NCI-H82 treated with DMSO at 0.1 percent for 48 hours (cell line): ENCODE measurements around the gene PPP4R2.
A peak's percentile ranks its signal among the peaks of the same experiment; 100 is the strongest.

Source experiments
- DNase-seq: peaks from one replicate; lab custom pipeline; 2025; ENCODE audit not compliant: unreplicated experiment; lab: John Stamatoyannopoulos, UW

Gene PPP4R2, protein sequence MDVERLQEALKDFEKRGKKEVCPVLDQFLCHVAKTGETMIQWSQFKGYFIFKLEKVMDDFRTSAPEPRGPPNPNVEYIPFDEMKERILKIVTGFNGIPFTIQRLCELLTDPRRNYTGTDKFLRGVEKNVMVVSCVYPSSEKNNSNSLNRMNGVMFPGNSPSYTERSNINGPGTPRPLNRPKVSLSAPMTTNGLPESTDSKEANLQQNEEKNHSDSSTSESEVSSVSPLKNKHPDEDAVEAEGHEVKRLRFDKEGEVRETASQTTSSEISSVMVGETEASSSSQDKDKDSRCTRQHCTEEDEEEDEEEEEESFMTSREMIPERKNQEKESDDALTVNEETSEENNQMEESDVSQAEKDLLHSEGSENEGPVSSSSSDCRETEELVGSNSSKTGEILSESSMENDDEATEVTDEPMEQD

DNA sequence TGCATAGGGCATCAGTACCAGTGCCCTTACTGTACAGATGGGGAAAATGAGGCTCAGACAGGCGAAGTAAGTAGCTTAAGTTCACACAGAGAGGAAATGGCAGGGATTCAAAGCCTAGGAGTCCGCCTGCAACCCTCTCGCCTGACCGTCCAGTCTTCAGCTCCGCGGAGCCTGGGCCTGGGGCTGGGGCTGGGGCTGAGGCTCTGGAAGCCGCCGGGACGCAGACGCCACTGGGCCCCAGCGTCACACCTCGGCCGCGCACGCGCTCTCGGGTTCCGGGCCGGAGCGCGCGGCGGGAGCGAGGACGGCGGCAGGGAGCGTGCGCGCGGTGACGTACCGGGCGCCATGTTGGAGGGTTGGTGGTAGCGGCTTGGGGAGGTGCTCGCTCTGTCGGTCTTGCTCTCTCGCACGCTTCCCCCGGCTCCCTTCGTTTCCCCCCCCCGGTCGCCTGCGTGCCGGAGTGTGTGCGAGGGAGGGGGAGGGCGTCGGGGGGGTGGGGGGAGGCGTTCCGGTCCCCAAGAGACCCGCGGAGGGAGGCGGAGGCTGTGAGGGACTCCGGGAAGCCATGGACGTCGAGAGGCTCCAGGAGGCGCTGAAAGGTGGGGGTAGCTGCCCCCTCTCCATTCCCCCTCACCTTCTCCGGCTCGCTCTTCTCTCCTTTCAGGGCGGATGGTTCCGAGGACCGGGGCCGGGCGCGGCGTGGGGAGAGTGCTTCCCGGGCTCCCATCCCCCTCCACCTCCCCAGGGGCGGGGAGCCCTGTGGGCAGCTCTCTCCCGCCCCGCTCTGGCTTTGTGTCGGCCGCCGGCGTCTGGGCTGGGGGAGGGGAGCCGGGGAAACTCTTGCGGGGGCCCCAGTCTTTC is at the start of gene PPP4R2:
Gene PPP4R2, plus strand, starts transcription at position 339 of the 861 bp plus-strand sequence. Its CDS starts 227 bp downstream, at position 566.
- peak; percentile 31 for DNase-seq

DNA sequence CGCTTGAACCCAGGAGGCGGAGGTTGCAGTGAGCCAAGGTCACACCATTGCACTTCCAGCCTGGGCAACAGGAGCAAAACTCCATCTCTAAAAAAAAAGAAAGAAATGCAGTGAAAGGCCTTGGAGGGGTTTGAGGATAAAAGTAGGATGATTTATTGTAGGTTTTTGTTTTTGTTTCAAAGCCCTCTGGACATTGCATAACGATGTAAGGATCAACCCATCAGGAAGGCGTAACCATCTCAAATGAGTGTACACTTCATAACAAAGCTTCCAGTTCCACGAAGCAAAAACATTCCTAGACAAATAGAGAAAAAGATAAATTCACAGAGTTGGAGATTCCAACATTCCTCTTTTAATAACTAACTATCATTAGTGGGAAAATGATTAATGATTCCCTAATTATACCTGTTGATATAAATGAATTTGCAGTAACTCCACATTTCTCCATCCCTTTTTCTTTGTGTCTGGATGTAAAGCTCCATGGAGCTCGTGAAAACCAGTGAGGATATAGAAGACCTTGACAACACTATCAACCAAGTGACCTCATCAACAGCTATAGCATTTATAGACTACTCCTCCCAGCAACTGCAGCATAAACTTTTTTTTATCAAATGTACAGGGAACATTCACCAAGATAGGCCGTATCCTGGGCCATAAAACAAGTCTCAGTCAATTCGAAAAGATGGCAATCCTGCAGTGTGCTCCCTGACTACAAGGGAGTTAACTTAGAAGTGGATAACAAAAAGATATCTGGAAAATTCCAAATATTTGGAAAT is 48.7 kb upstream of the PPP4R2 start:
- no peak for DNase-seq

DNA sequence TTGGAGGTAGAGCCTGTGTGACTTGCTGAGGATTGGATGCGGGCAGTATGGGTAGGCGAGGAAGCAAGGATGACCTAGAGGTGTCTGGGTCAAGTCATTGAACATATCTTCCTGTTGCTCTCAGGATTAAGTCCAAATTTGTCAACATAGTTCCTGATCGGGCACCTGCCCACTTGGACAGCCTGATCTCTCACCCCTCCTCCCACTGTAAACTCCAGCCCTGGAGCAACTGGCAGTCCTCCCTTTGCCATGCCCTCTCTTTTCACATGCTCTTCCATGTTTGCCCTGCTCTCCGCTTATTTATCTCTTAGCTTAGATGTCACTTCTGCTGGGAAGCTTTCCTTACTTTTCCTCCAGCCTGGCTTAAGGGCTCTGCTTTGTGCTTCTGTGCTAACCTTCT is 47.6 kb upstream of the PPP4R2 start:
- no peak for DNase-seq

DNA sequence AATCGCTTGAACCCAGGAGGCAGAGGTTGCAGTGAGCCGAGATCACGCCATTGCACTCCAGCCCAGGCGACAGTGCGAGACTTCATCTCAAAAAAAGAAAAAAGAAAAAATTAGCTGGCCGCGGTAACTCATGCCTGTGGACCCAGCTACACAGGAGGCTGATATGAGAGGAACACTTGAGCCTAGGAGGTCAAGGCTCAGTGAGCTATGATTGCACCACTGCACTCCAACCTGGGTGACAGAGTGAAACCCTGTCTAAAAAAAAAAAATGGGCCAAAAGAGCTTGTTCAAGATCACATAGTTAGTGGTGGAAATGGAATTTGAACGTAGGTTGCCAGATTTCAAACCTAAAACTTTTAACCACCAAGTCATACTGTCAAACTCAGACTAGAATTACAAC is 46.2 kb upstream of the PPP4R2 start:
- DNase-seq: no peak

DNA sequence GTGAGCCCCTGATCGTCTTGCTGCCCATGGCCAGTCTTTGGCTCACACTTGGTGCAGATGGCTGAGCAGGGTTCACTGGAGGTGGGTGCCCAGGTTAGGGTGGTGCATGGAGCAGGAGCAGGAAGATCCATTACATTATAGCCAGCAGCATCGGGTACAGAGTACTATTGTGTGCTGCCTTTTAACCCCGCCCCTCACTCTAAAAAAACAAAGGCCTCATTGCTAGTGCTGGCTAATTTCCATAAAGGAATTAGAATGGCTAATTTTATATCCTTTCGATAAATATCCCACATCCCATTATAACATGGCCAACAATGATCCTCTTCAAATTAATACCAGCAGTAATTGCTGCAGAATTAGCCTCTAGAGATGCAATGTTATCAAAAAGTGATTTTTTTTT is 45.8 kb upstream of the PPP4R2 start:
- DNase-seq: no peak

DNA sequence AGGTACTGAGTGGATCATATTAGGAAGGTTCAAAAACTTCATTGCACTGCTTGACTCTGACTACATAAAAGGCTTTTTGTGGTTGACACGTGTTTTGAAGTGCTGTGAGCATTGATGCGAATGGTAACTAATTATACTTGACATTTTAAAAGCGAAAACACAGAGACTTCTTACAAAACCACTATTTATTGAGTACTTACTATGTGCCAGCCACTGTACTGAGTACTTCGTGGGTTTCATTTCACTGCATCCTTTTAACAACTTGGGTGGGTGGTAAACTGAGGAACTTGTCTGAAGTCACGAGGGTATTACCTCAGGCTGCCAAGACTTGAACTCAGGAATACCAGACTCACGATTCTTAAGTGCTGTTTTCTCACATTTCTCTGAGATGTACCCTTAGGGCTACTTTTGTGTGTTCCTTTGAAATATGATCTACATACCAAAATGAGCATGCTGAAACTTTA is 45.3 kb upstream of the PPP4R2 start:
- no peak for DNase-seq

DNA sequence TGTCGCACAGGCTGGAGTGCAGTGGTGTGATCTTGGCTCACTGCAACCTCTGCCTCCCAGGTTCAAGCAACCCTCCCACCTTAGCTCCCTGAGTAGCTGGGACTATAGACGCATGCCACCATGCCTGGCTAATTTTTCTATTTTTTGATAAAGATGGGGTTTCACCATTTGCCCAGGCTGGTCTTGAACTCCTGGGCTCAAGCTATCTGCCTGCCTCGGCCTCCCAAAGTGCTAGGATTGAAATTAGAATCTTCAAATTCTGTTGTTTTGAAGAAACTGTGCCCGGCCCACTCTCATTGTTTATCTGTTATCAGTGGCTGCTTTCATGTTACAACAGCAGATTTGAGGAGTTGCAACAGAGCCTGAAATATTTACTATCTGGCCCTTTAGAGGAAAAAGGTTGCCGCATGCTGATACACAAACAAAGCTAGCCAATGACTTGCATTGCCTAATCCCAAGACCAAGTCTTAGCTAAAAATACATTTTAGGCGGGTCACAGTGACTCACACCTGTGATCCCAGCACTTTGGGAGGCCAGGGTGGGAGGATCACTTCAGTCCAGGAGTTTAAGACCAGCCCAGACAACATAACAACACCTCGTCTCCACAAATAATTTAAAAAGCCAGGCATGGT is 43.2 kb upstream of the PPP4R2 start:
- DNase-seq: no peak

DNA sequence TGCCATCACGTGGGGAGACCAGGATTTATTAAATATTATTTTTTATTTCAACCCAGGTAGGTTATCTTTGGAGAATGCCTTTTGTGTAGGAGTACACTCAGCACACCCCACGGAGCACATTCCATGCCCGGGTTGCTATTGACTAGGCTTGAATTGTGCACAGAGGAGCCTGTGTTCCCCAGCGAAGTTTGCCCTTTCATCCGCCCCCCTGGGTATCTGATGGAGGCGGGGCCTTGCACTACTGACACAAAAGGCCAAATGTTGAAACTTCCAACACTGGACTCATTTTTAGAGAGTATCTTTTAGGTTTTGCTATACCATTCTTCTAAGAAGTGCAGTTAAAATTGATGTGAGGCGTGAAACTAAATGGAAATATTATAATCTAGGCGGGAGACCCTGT is 39.3 kb upstream of the PPP4R2 start:
- no peak for DNase-seq

DNA sequence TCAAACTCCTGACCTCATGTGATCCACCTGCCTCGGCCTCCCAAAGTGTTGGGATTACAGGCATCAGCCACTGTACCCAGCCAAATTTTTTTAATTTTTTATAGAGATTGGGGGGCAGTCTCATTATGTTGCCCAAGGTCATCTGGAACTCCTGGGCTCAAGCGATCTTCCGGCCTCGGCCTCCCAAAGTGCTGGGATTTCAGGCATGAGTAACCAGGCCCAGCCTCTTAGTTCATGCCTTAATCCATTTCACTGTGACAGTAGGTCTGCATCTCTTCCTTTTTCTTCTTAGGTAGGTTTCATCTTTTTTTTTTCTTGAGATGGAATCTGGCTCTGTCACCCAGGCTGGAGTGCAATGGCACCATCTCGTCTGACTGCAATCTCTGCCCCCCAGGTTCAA is 37.3 kb upstream of the PPP4R2 start:
- no peak for DNase-seq

DNA sequence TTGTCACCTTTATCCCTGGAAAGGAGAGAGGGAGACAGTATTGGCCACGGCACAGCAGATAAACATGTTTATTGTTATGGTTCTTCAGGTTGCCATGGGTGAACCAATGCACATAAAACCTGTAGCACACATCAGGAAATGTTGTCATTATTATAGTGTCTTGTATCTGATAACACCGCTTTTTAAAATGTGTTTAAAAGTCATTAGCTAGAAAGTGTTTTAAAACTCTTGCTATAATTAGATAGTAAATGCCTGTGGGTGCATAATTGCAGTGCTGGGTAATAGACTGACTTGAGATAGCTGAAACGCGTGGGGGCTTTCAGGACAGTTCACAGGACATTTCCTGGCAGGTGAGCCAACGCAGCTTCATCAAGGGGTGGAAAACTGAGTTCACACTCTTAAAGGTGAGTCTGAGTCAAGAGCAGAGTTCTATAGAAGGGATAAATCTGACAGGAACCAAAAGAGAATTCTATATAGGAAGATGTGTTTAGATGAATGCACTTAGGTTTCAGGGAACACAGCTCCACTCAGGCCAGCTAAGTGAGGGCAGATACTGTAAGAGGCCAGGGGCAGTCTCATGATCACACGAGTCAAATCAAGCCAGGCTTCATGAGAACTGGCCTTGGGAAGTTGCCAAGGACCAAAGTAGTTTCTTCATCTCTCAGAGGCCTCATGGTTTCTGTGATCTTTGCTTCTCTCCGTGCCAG is 35.6 kb upstream of the PPP4R2 start:
- no peak for DNase-seq

DNA sequence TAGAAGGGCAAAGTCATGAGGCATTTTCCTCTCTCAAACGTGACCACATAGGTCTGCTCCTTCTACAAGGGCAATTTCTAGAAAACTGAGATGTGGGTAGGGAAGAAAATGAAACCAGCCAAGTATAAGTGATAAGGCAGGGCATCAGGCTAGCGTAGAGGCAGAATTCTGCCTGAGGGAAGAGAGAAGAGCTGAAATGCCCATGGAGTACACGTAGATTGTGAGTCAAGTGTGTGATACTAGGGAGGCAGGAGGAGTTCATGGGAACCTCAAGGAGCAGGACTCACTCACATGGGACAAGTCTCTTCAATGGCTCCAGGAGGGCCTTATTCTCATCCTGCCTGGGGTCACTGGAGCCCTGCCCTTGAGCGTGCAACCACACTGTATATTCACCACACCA is 34.9 kb upstream of the PPP4R2 start:
- no peak for DNase-seq

DNA sequence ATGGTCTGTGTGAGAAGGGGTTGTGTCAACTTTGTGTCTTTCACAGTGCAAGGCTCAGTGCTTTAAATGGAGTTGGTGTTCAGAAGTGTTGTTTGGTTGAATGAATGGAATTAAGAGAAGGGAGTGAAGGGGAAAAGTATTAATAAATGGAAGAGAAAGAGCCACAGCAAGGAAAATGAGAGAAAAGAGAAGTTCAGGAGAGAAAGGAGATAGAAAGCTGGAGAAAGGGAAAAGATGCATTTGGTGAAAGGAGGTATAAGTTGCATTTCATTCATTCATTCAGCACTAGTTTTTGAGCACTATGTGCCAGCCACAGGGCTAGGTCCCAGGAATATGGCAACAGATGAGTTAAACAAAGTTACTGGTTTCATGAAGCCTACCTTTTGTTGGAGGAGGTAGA is 34.3 kb upstream of the PPP4R2 start:
- no peak for DNase-seq

DNA sequence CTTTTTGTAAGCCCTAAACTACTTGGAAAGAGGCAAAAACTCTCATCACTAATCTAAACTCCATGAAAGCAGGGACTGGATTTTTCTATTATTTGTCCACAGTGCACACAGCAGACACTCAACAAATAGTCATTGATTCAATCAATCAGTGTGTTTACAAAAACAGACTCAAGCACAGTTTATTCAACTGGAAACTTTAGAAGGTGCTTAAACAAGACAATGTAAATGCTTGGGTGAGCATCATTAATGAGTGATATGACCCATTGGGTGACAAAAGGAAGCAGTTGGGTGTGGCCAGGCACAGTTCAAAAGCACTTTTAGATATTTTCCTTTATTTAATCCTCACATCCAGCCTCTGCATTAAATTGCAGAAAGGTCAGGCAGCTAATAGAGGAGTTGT is 32.0 kb upstream of the PPP4R2 start:
- DNase-seq: no peak

DNA sequence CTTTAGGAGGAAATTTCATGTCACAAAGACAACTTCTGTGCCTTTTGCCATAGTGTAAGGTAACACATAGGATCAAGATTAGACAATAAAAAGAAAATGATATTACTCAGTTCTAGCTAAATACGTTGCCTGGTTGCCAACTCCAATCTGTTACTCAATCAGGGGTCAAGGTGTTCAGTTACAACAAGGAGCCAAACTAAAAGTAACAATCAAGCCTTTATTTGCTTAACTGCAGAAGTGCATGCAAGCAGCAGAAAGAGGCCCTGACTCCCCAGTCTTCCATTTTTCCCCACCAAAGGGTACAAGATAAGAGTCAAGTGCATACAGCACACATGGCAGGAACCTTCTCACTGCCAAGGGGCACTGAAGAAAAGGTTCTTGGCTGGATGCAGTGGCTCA is 28.3 kb upstream of the PPP4R2 start:
- no peak for DNase-seq

DNA sequence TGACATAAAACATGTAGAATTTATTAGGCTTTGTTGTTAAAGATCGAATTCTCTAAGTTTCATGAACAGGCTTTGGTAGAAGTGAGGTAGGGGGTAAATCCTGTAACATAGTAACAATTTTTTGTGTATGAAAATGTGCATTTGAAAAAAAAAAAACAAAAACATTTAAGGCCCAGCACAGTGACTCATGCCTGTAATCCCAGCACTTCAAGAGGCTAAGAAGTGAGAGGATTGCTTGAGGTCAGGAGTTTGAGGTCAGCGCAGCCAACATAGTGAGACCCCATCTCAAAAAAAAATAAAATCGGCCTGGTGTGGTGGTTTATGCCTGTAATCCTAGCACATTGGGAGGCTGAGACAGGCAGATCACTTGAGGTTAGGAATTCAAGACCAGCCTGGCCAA is 26.8 kb upstream of the PPP4R2 start:
- DNase-seq: no peak

DNA sequence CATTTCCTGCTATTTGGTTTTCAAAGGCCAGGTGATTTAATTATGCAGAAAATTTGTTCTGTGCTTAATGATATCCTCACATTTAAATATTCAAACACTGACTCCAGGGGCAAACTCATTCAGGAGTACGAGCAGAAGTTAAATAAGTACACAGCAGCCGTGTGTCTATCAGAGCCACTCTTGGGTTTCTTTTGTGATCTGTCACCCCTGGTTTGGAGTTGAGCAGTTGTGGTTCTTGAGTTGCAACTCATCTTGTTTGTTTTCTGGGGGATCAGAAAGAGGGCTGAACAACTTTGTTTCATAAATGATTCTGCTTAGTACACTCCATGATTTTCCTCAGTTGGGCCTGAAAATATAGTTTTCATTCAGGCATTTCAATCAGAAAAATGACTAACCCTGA is 25.7 kb upstream of the PPP4R2 start:
- no peak for DNase-seq

DNA sequence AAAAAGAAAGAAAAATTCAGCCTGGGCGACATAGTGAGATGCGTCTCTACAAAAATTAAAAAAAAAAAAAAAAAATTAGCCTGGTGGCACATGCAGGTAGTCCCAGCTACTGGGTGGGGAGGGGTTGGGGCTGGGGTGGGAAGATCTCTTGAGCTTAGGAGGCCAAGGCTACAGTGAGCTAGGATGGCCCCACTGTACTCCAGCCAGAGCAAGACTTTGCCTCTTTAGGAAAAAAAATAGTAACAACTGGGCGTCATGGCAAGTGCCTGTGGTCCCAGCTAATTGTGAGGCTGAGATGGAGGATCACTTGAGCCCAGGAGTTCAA is 23.9 kb upstream of the PPP4R2 start:
- no peak for DNase-seq

DNA sequence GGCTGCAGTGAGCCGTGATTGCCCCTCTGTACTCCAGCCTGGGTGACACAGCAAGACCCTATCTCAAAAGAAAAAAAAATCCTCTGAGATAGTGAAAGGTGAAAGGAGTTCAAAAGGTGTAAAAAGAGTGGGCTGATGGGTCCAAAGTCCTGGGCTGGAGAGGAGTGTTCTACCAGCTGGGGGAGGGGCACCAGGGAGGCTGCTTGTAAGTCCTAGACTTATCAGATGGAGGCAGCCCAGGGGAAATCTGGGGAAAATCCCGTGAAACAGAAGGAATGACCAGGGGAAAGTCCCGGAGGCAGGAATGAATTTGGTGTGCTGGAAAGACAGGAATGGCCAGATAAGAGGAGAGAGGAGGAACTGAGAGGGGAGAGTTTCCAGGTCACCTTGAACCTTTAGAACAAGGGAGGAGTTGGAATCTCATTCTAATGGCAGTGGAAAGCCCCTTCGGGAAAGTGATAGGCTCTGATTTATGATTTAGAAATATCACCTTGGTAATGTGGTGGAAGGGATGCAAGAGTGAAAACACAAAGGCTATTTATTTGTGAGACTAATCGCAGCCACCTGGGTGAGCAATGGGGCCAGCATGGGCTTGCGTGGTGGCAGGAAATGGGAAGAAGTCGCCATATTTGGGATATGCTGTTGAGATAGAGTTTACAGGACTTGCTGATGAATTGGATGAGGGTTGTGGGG is 23.4 kb upstream of the PPP4R2 start:
- no peak for DNase-seq

DNA sequence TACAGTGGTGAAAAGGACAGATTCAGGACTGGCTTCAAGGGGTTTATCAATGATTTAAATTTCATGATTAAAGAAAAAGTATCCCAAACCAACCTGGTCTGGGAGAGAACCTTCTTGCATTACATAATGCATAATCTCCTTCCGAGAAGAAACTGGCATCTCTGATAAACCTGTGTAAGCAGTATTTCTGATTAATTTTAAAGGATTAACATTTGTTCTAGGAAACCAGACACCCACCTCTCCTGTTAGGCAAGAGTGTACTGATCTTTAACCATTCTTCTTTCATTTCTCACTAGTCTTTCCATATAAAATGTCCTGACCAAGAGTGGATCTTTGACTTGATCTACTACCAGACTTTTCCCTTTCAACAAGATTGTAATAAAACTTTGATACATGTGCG is 22.8 kb upstream of the PPP4R2 start:
- no peak for DNase-seq

DNA sequence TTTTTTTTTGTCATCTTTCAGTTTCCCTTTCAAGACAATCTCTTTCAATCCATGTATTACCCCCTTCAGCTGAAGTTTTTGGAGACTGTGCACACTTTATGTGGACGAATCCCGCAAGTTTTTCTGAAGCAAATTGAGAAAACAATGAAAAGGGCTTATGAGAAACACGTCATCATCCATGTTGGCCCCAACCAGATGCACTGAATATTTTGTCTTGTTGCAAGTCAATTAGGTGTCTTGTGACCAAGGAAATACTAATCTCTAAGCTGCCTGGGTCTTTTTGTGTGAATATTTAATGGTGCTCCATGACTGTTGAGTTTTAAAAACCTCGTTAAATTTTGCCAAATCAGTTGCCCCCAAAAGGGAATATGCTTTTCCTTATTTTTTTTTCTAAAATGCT is 21.7 kb upstream of the PPP4R2 start:
- DNase-seq: peak; percentile 21
